ENCODE data around the gene REEP5.

The REEP5 gene

GRCh38 chr5:112958093-112959088, 36.4 kb upstream of the REEP5 start:
- Histone ChIP-seq H3K27ac (ENCODE audit: low read depth, low read length) (no peak overlapping the region), H3K9ac (ENCODE audit: low read depth in 1 of 2, low read length in 2 of 2) (no peak overlapping the region), H3K9me3 (ENCODE audit: control insufficient read depth in 1 of 2, low read length in 2 of 2) (no peaks in the 10 kb centered on the region), H3K36me3 (ENCODE audit: control insufficient read depth in 1 of 2, insufficient read depth in 2 of 2, low read length in 2 of 2) (no peaks in the 10 kb centered on the region), H3K4me1 (ENCODE audit: control insufficient read depth in 1 of 2, insufficient read depth in 2 of 2, low read length in 2 of 2) (peaks cover 4 to 5% of the 10 kb centered on the region in 2 donors), H3K4me3 (ENCODE audit: low read depth in 1 of 2, low read length in 2 of 2) (no peak overlapping the region), H3K27me3 (ENCODE audit: control insufficient read depth in 1 of 2, insufficient read depth in 2 of 2, low read length in 2 of 2) (no peaks in the 10 kb centered on the region)

- H3K9ac ChIP-seq (ENCODE audit: low read depth in 1 of 2, low read length in 2 of 2) = no peak overlapping the region
- H3K9me3 ChIP-seq (ENCODE audit: control insufficient read depth in 1 of 2, low read length in 2 of 2) = no peaks in the 10 kb centered on the region
- no peak overlapping the region for H3K27ac ChIP-seq (ENCODE audit: low read depth, low read length)
- peaks cover 4 to 5% of the 10 kb centered on the region in 2 donors for H3K4me1 ChIP-seq (ENCODE audit: control insufficient read depth in 1 of 2, insufficient read depth in 2 of 2, low read length in 2 of 2)
- no peaks in the 10 kb centered on the region for H3K36me3 ChIP-seq (ENCODE audit: control insufficient read depth in 1 of 2, insufficient read depth in 2 of 2, low read length in 2 of 2)
- no peaks in the 10 kb centered on the region for H3K27me3 ChIP-seq (ENCODE audit: control insufficient read depth in 1 of 2, insufficient read depth in 2 of 2, low read length in 2 of 2)
- no peak overlapping the region for H3K4me3 ChIP-seq (ENCODE audit: low read depth in 1 of 2, low read length in 2 of 2)
These were observed 35.2 kb upstream of the REEP5 start for GRCh38 chr5:112957036-112957808.

- Histone ChIP-seq H3K4me1 (ENCODE audit: control insufficient read depth in 1 of 2, insufficient read depth in 2 of 2, low read length in 2 of 2) (peaks cover 4 to 5% of the 10 kb centered on the region in 2 donors), H3K9ac (ENCODE audit: low read depth in 1 of 2, low read length in 2 of 2) (no peak overlapping the region), H3K9me3 (ENCODE audit: control insufficient read depth in 1 of 2, low read length in 2 of 2) (no peaks in the 10 kb centered on the region), H3K27me3 (ENCODE audit: control insufficient read depth in 1 of 2, insufficient read depth in 2 of 2, low read length in 2 of 2) (no peaks in the 10 kb centered on the region), H3K4me3 (ENCODE audit: low read depth in 1 of 2, low read length in 2 of 2) (no peak overlapping the region), H3K36me3 (ENCODE audit: control insufficient read depth in 1 of 2, insufficient read depth in 2 of 2, low read length in 2 of 2) (no peaks in the 10 kb centered on the region), H3K27ac (ENCODE audit: low read depth, low read length) (no peak overlapping the region)
These were observed 34.6 kb upstream of the REEP5 start for GRCh38 chr5:112956606-112957005.

GRCh38 chr5:112951124-112951702, 29.2 kb upstream of the REEP5 start:
- no peak overlapping the region for H3K27ac ChIP-seq (ENCODE audit: low read depth, low read length)
- H3K36me3 ChIP-seq (ENCODE audit: control insufficient read depth in 1 of 2, insufficient read depth in 2 of 2, low read length in 2 of 2) = no peaks in the 10 kb centered on the region
- no peaks in the 10 kb centered on the region for H3K27me3 ChIP-seq (ENCODE audit: control insufficient read depth in 1 of 2, insufficient read depth in 2 of 2, low read length in 2 of 2)
- H3K9ac ChIP-seq (ENCODE audit: low read depth in 1 of 2, low read length in 2 of 2) = no peak overlapping the region
- H3K4me3 ChIP-seq (ENCODE audit: low read depth in 1 of 2, low read length in 2 of 2) = no peak overlapping the region
- H3K9me3 ChIP-seq (ENCODE audit: control insufficient read depth in 1 of 2, low read length in 2 of 2) = no peaks in the 10 kb centered on the region
- H3K4me1 ChIP-seq (ENCODE audit: control insufficient read depth in 1 of 2, insufficient read depth in 2 of 2, low read length in 2 of 2) = no peaks in the 10 kb centered on the region

GRCh38 chr5:112948458-112948857, 26.4 kb upstream of the REEP5 start:
- H3K9me3 ChIP-seq (ENCODE audit: control insufficient read depth in 1 of 2, low read length in 2 of 2) = no peaks in the 10 kb centered on the region
- no peak overlapping the region for H3K9ac ChIP-seq (ENCODE audit: low read depth in 1 of 2, low read length in 2 of 2)
- no peaks in the 10 kb centered on the region for H3K36me3 ChIP-seq (ENCODE audit: control insufficient read depth in 1 of 2, insufficient read depth in 2 of 2, low read length in 2 of 2)
- no peak overlapping the region for H3K27ac ChIP-seq (ENCODE audit: low read depth, low read length)
- H3K27me3 ChIP-seq (ENCODE audit: control insufficient read depth in 1 of 2, insufficient read depth in 2 of 2, low read length in 2 of 2) = no peaks in the 10 kb centered on the region
- no peaks in the 10 kb centered on the region for H3K4me1 ChIP-seq (ENCODE audit: control insufficient read depth in 1 of 2, insufficient read depth in 2 of 2, low read length in 2 of 2)
- no peak overlapping the region for H3K4me3 ChIP-seq (ENCODE audit: low read depth in 1 of 2, low read length in 2 of 2)

GRCh38 chr5:112940670-112941069, 18.6 kb upstream of the REEP5 start:
- H3K9me3 ChIP-seq (ENCODE audit: control insufficient read depth in 1 of 2, low read length in 2 of 2) = no peaks in the 10 kb centered on the region
- no peak overlapping the region for H3K27ac ChIP-seq (ENCODE audit: low read depth, low read length)
- H3K4me1 ChIP-seq (ENCODE audit: control insufficient read depth in 1 of 2, insufficient read depth in 2 of 2, low read length in 2 of 2) = no peaks in the 10 kb centered on the region
- no peaks in the 10 kb centered on the region for H3K27me3 ChIP-seq (ENCODE audit: control insufficient read depth in 1 of 2, insufficient read depth in 2 of 2, low read length in 2 of 2)
- H3K36me3 ChIP-seq (ENCODE audit: control insufficient read depth in 1 of 2, insufficient read depth in 2 of 2, low read length in 2 of 2) = no peaks in the 10 kb centered on the region
- no peak overlapping the region for H3K4me3 ChIP-seq (ENCODE audit: low read depth in 1 of 2, low read length in 2 of 2)
- H3K9ac ChIP-seq (ENCODE audit: low read depth in 1 of 2, low read length in 2 of 2) = no peak overlapping the region

DNA sequence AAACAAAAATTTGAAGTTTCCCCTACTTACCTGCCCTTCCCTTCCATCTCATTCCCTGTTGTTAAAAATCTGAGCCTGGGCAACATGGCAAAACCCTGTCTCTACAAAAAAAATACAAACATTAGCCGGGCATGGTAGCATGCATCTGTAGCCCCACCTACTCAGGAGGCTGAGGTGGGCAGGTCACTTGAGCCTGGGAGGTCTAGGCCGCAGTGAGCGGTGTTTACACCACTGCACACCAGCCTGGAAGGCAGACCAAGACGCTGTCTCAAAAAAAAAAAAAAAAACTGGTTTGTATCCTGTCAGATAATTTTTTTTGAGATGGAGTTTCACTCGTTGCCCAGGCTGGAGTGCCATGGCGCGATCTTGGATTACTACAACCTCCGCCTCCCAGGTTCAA, 16.3 kb upstream of the REEP5 start:
- H3K9ac ChIP-seq (ENCODE audit: low read depth in 1 of 2, low read length in 2 of 2) = no peak overlapping the region
- no peak overlapping the region for H3K4me3 ChIP-seq (ENCODE audit: low read depth in 1 of 2, low read length in 2 of 2)
- no peaks in the 10 kb centered on the region for H3K36me3 ChIP-seq (ENCODE audit: control insufficient read depth in 1 of 2, insufficient read depth in 2 of 2, low read length in 2 of 2)
- H3K27ac ChIP-seq (ENCODE audit: low read depth, low read length) = no peak overlapping the region
- H3K27me3 ChIP-seq (ENCODE audit: control insufficient read depth in 1 of 2, insufficient read depth in 2 of 2, low read length in 2 of 2) = no peaks in the 10 kb centered on the region
- no peaks in the 10 kb centered on the region for H3K4me1 ChIP-seq (ENCODE audit: control insufficient read depth in 1 of 2, insufficient read depth in 2 of 2, low read length in 2 of 2)
- H3K9me3 ChIP-seq (ENCODE audit: control insufficient read depth in 1 of 2, low read length in 2 of 2) = no peaks in the 10 kb centered on the region

GRCh38 chr5:112935675-112936074, 13.6 kb upstream of the REEP5 start:
- Histone ChIP-seq H3K9me3 (ENCODE audit: control insufficient read depth in 1 of 2, low read length in 2 of 2) (no peaks in the 10 kb centered on the region), H3K36me3 (ENCODE audit: control insufficient read depth in 1 of 2, insufficient read depth in 2 of 2, low read length in 2 of 2) (no peaks in the 10 kb centered on the region), H3K27ac (ENCODE audit: low read depth, low read length) (no peak overlapping the region), H3K27me3 (ENCODE audit: control insufficient read depth in 1 of 2, insufficient read depth in 2 of 2, low read length in 2 of 2) (no peaks in the 10 kb centered on the region), H3K9ac (ENCODE audit: low read depth in 1 of 2, low read length in 2 of 2) (no peak overlapping the region), H3K4me3 (ENCODE audit: low read depth in 1 of 2, low read length in 2 of 2) (no peak overlapping the region), H3K4me1 (ENCODE audit: control insufficient read depth in 1 of 2, insufficient read depth in 2 of 2, low read length in 2 of 2) (peaks cover 0 to 5% of the 10 kb centered on the region in 2 donors)

DNA sequence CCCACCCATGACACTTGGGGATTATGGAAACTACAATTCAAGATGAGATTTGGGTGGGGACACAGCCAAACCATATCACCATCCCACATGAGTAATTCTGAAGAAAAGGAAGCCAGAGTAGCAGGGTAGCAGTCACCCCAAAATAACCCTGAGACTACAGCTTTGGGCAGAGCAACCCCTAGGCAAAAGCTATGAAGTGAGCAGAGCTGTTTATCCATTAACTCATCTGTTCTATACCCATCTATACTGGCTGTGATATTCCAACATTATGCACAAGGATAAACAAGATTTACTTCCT, 12.3 kb upstream of the REEP5 start:
- Histone ChIP-seq H3K27ac (ENCODE audit: low read depth, low read length) (no peak overlapping the region), H3K4me1 (ENCODE audit: control insufficient read depth in 1 of 2, insufficient read depth in 2 of 2, low read length in 2 of 2) (peaks cover 0 to 8% of the 10 kb centered on the region in 2 donors), H3K36me3 (ENCODE audit: control insufficient read depth in 1 of 2, insufficient read depth in 2 of 2, low read length in 2 of 2) (no peaks in the 10 kb centered on the region), H3K4me3 (ENCODE audit: low read depth in 1 of 2, low read length in 2 of 2) (no peak overlapping the region), H3K27me3 (ENCODE audit: control insufficient read depth in 1 of 2, insufficient read depth in 2 of 2, low read length in 2 of 2) (no peaks in the 10 kb centered on the region), H3K9ac (ENCODE audit: low read depth in 1 of 2, low read length in 2 of 2) (no peak overlapping the region), H3K9me3 (ENCODE audit: control insufficient read depth in 1 of 2, low read length in 2 of 2) (no peaks in the 10 kb centered on the region)

All from duodenal mucosa (tissue), 2 donors.